ENCODE measurements around the gene EGFL7. TPM values are rescaled to one million over a fixed set of nuclear protein-coding genes. Genes with fewer than 3 reads are reported as not detected.

Gene EGFL7
- total RNA-seq, 1 experiment from 2014 or later, result 0.08 TPM

- Histone ChIP-seq H3K36me3 (0 out of 2 replicates have a peak, but pooled peaks cover 2% of the 10 kb centered on the region), H3K27ac (no peak overlapping the region), H3K9me3 (replicated peaks) (0 out of 2 replicates have a peak, but pooled peaks cover under 1% of the 10 kb centered on the region), H3K4me3 (no peak overlapping the region), H3K27me3 (replicated peaks) (peaks cover 11% of the 10 kb centered on the region; the same call in 1 of the 2 replicates), H3K4me1 (replicated peaks) (peaks cover 7% of the 10 kb centered on the region)
- DNase-seq (ENCODE audit: low read depth in 1 of 2, low spot score in 2 of 2), result no peak
Observed at GRCh38 chr9:136691316-136692184, 28.8 kb downstream of the EGFL7 start.

GRCh38 chr9:136692185-136693134 is 29.7 kb downstream of the EGFL7 start:
- Histone ChIP-seq H3K4me3 (no peak overlapping the region), H3K27me3 (replicated peaks) (peaks cover 11% of the 10 kb centered on the region; the same call in 1 of the 2 replicates), H3K9me3 (replicated peaks) (no peaks in the 10 kb centered on the region), H3K36me3 (no peaks in the 10 kb centered on the region), H3K27ac (no peak overlapping the region), H3K4me1 (replicated peaks) (peaks cover 6% of the 10 kb centered on the region)
- DNase-seq (ENCODE audit: low read depth in 1 of 2, low spot score in 2 of 2), result no peak

GRCh38 chr9:136693135-136693489 is 30.4 kb downstream of the EGFL7 start:
- Histone ChIP-seq H3K27ac (no peak overlapping the region), H3K4me3 (no peak overlapping the region), H3K27me3 (replicated peaks) (peaks cover 16% of the 10 kb centered on the region; the same call in 1 of the 2 replicates), H3K9me3 (replicated peaks) (no peaks in the 10 kb centered on the region), H3K36me3 (no peaks in the 10 kb centered on the region), H3K4me1 (replicated peaks) (peaks cover 6% of the 10 kb centered on the region)
- DNase-seq (ENCODE audit: low read depth in 1 of 2, low spot score in 2 of 2), result no peak

- DNase-seq (ENCODE audit: low read depth in 1 of 2, low spot score in 2 of 2), result no peak
- H3K4me1 ChIP-seq (replicated peaks), result peaks cover 6% of the 10 kb centered on the region
Observed at GRCh38 chr9:136693490-136694162, 30.9 kb downstream of the EGFL7 start.

GRCh38 chr9:136694163-136694871 is 31.6 kb downstream of the EGFL7 start:
- Histone ChIP-seq H3K36me3 (no peaks in the 10 kb centered on the region), H3K27me3 (replicated peaks) (peaks cover 19% of the 10 kb centered on the region; the same call in 1 of the 2 replicates), H3K4me1 (replicated peaks) (peaks cover 6% of the 10 kb centered on the region), H3K4me3 (no peak overlapping the region), H3K9me3 (replicated peaks) (no peaks in the 10 kb centered on the region), H3K27ac (no peak overlapping the region)
- peak in 1 of 2 experiments; percentile 61 for DNase-seq (ENCODE audit: low read depth in 1 of 2, low spot score in 2 of 2)

More at GRCh38 chr9:136693490-136694162, 30.9 kb downstream of the EGFL7 start:
- Histone ChIP-seq H3K9me3 (replicated peaks) (no peaks in the 10 kb centered on the region), H3K27me3 (replicated peaks) (peaks cover 16% of the 10 kb centered on the region; the same call in 1 of the 2 replicates), H3K4me3 (no peak overlapping the region), H3K27ac (no peak overlapping the region), H3K36me3 (no peaks in the 10 kb centered on the region)

- H3K27ac ChIP-seq, result no peak overlapping the region
- no peak overlapping the region for H3K4me3 ChIP-seq
- H3K9me3 ChIP-seq (replicated peaks), result no peaks in the 10 kb centered on the region
- DNase-seq (ENCODE audit: low read depth in 1 of 2, low spot score in 2 of 2), result no peak
- H3K36me3 ChIP-seq, result no peaks in the 10 kb centered on the region
- peaks cover 23% of the 10 kb centered on the region; the same call in 1 of the 2 replicates for H3K27me3 ChIP-seq (replicated peaks)
- peaks cover 6% of the 10 kb centered on the region for H3K4me1 ChIP-seq (replicated peaks)
Observed at GRCh38 chr9:136694872-136695247, 32.1 kb downstream of the EGFL7 start.

- H3K4me1 ChIP-seq (replicated peaks), result peaks cover 6% of the 10 kb centered on the region
- H3K27me3 ChIP-seq (replicated peaks), result peaks cover 29% of the 10 kb centered on the region
- no peak overlapping the region for H3K4me3 ChIP-seq
- no peak for DNase-seq (ENCODE audit: low read depth in 1 of 2, low spot score in 2 of 2)
- H3K9me3 ChIP-seq (replicated peaks), result no peaks in the 10 kb centered on the region
- no peaks in the 10 kb centered on the region for H3K36me3 ChIP-seq
- H3K27ac ChIP-seq, result no peak overlapping the region
Observed at GRCh38 chr9:136695435-136695895, 32.7 kb downstream of the EGFL7 start.

GRCh38 chr9:136695955-136696354 is 33.2 kb downstream of the EGFL7 start:
- H3K36me3 ChIP-seq, result no peaks in the 10 kb centered on the region
- H3K4me3 ChIP-seq, result no peak overlapping the region
- H3K27ac ChIP-seq, result no peak overlapping the region
- DNase-seq (ENCODE audit: low read depth in 1 of 2, low spot score in 2 of 2), result no peak
- H3K27me3 ChIP-seq (replicated peaks), result peaks cover 31% of the 10 kb centered on the region
- H3K9me3 ChIP-seq (replicated peaks), result no peaks in the 10 kb centered on the region
- H3K4me1 ChIP-seq (replicated peaks), result peaks cover 6% of the 10 kb centered on the region

GRCh38 chr9:136696502-136696901 is 33.8 kb downstream of the EGFL7 start:
- peaks cover 37% of the 10 kb centered on the region for H3K27me3 ChIP-seq (replicated peaks)
- DNase-seq (ENCODE audit: low read depth in 1 of 2, low spot score in 2 of 2), result no peak
- H3K4me1 ChIP-seq (replicated peaks), result peaks cover 6% of the 10 kb centered on the region
- H3K9me3 ChIP-seq (replicated peaks), result no peaks in the 10 kb centered on the region
- no peaks in the 10 kb centered on the region for H3K36me3 ChIP-seq
- H3K27ac ChIP-seq, result no peak overlapping the region
- no peak overlapping the region for H3K4me3 ChIP-seq

GRCh38 chr9:136697146-136697820 is 34.6 kb downstream of the EGFL7 start:
- no peaks in the 10 kb centered on the region for H3K36me3 ChIP-seq
- DNase-seq (ENCODE audit: low read depth in 1 of 2, low spot score in 2 of 2), result no peak
- H3K4me1 ChIP-seq (replicated peaks), result peaks cover 6% of the 10 kb centered on the region
- no peak overlapping the region for H3K27ac ChIP-seq
- peaks cover 42% of the 10 kb centered on the region for H3K27me3 ChIP-seq (replicated peaks)
- no peaks in the 10 kb centered on the region for H3K9me3 ChIP-seq (replicated peaks)
- H3K4me3 ChIP-seq, result no peak overlapping the region

- Histone ChIP-seq H3K27ac (no peak overlapping the region), H3K36me3 (no peaks in the 10 kb centered on the region), H3K9me3 (replicated peaks) (no peaks in the 10 kb centered on the region), H3K27me3 (replicated peaks) (peaks cover 42% of the 10 kb centered on the region), H3K4me1 (replicated peaks) (peaks cover 6% of the 10 kb centered on the region), H3K4me3 (no peak overlapping the region)
- no peak for DNase-seq (ENCODE audit: low read depth in 1 of 2, low spot score in 2 of 2)
Observed at GRCh38 chr9:136697821-136698526, 35.3 kb downstream of the EGFL7 start.

All from SJSA1 (cell line).